NCI-H1436 (cell line): ENCODE results near the gene BCAS3.
"Not testable (repeated sequence)": the region's sequence is repeated elsewhere in the genome, so short reads cannot be mapped to it uniquely, and the experiment has no call there.

Source experiments
- DNase-seq: peaks from one replicate; lab custom pipeline; 2025; lab: John Stamatoyannopoulos, UW

The BCAS3 gene

DNA sequence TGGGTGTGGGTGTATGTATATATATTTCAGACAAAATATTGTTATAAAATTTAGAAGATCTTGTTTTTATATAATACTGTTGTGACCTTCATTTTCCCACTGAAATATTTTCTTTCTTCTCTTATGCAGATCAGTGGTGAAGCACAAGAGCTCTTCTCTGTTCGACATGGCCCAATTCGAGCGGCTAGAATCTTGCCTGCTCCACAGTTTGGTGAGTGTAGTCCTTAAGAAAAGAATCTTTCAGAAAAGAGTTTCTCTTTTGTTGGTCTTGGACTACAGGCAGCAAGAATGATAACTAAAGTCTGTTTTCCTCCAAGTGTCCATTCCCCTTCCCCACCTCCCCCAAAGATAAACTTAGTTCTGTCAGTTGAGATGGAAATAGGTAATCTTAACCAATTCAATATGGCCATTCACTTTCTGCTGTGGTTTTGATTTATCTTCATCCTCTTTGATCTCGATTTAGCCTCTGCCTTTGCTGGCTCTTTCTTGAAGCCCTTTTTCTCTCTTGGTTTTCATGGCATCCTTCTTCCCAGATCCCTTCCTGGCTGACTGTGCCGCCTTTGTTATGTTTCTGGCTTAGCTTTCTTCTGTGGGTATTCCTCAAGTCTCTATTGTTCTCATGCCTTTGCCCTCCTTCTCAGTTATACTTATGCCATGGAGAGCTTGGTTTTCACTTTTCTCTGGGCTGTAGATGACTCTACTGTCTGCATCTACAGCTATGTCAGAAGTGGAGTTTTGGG is 69.6 kb downstream of the BCAS3 start:
- DNase-seq = no peak

DNA sequence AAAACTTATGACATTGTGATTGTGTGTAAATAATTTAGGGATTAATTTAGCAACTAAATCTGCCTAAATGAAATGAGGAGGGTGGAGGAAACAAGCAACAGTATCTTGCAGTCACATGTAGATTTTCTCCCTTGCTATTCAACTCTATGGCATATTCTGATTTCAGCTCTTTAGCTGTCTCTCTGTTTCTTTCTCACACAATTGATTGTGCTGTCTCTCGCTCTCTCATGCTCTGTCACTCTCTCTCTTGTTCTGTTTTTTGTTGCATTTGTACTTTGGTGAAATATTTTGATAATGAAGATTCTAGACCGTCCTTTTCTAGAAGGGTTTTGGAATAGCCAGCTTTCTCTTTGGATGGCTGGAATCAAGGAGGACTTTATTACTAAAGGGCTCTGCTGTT is 70.6 kb downstream of the BCAS3 start:
- DNase-seq = no peak

GRCh38 chr17:60749050-60749449 is 71.4 kb downstream of the BCAS3 start:
- no peak for DNase-seq

- no peak for DNase-seq
Measured at GRCh38 chr17:60749708-60750107, 72.1 kb downstream of the BCAS3 start.

DNA sequence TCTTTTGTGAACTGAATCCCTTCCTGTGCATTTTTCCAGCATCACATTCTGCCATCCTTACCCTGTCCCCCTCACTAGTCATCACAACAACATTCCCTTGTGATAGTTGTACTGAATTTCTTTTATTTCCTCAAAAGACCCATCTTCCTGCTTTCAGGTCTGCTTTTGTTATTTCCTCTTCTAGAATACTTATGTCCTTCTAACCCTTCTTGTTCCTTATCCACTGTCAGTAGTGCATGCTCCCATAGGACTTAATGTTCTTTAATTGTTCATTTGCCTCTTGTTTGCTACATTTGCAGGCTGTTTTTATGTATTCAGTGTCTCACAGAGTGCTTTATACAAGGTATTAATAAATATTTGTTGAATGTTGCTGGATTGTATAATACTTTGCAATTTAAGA is 73.0 kb downstream of the BCAS3 start:
- DNase-seq = no peak

DNA sequence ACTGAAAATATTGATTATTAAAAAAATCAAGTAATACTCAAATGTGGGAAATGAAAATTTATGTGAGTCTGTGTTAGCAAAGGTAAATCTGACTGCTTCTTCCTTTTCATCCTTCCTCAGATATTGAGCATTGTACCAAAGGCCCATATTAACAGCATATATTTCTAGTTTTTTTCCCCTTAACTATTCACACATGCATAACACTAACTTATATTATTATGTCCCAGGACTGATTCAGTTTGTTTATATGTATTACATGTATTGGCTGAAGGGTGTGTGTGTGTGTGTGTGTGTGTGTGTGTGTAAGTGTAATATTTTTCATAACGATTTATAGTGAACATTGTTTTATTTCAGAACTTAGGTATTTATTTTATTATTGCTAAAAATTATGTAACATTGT is 74.2 kb downstream of the BCAS3 start:
- no peak for DNase-seq

DNA sequence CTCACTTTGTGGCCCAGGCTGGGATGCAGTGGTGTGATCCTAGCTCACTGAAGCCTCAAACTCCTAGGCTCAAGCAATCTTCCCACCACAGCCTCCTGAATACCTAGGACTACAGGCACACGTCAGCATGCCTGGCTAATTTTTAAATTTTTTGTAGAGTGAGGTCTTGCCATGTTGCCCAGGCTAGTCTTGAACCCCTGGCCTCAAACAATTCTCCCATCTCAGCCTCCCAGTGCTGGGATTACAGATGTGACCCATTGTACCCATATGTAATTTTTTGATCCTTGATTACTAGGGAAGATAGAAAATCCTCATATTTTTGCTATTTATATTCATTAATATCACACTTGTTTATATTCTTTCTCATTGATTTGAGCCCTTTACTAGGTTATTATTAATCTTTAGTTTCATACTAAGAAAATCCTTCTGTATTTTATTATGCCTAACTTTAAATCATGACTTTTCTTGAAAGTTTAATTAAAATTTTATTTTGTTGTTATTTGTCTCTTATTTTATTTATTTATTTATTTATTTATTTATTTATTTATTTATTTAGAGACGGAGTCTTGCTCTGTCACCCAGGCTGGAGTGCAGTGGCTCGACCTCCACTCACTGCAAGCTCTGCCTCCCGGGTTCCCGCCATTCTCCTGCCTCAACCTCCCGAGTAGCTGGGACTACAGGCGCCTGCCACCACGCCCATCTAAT is 75.4 kb downstream of the BCAS3 start:
- no peak for DNase-seq

GRCh38 chr17:60754057-60754604 is 76.5 kb downstream of the BCAS3 start:
- no peak for DNase-seq

DNA sequence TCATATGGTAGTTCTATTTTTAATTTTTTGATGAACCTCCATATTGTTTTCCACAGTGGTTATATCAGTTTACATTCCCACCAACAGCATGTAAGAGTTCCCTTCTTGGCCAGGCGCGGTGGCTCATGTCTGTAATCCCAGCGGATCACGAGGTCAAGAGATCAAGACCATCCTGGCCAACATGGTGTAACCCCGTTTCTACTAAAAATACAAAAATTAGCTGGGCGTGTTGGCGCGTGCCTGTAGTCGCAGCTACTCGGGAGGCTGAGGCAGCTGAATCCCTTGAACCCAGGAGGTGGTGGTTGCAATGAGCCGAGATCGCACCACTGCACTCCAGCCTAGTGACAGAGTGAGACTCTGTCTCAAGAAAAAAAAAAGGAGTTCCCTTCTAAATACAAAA is 79.1 kb downstream of the BCAS3 start:
- DNase-seq = not testable (repeated sequence)

DNA sequence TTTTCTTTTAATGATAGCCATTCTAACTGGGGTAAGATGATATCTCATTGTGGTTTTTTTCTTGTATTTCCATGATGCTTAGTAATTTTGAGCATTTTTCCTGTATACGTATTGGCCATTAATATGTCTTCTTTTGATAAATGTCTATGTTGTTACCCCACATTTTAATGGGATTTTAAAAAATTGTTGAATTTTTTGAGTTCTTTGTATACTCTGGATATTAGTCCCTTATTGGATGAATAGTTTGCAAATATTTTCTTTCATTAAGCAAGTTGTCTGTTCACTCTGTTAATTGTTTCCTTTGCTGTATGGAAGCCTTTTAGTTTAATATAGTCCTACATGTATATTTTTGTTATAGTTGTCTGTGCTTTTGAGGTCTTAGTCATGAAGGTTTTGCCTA is 79.8 kb downstream of the BCAS3 start:
- DNase-seq = no peak

DNA sequence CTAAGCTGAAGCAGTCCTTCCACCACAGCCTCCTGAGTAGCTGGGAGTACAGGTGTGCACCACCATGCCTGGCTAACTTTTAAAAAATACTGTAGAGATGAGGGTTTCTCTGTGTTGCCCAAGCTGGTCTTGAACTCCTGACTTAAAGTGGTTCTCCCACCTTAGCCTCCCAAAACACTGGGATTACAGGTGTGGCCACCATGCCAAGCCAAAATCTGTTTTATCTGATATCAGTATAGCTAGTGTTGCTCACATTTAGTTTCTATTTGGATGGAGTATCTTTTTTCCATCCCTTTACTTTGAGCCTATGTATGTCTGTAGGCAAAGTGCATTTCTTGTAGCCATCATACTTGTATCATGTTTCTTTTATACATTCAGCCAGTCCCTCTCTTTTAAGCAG is 82.1 kb downstream of the BCAS3 start:
- no peak for DNase-seq

GRCh38 chr17:60761301-60761700 is 83.7 kb downstream of the BCAS3 start:
- not testable (repeated sequence) for DNase-seq

DNA sequence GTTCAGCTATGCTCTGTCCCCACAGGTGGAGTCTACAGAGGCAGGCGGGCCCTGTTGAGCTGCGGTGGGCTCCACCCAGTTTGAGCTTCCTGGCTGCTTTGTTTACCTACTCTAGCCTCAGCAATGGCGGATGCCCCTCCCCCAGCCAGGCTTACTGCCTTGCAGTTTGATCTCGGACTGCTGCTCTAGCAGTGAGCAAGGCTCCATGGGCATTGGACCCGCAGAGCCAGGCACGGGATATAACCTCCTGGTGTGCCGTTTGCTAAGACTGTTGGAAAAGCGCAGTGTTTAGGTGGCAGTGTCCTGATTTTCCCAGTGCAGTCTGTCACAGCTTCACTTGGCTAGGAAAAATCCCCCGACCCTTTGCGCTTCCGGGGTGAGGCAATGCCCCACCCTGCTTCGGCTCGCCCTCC is 89.1 kb downstream of the BCAS3 start:
- DNase-seq = no peak

DNA sequence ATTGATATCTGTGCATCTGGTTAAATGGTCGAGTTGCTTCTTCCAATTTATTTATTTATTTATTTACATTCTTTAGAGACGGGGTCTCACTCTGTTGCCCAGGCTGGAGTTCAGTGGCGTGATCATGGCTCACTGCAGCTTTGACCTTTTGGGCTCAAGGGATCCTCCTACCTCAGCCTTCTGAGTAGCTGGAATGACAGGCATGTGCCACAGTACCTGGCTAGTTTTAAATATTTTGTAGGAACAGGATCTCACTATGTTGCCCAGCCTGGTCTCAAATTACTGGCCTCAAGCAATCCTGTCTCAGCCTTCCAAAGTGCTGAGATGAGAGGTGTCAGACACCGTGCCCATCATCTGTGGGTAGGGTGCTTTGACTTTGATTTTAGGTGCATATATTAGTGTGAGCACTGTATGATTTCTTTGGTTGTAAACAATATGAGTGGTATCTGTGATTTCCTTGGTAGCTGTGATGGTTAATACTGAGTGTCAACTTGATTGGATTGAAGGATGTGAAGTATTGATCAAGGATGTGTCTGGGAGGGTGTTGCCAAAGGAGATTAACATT is 90.2 kb downstream of the BCAS3 start:
- DNase-seq = no peak

GRCh38 chr17:60769327-60769726 is 91.7 kb downstream of the BCAS3 start:
- DNase-seq = no peak

DNA sequence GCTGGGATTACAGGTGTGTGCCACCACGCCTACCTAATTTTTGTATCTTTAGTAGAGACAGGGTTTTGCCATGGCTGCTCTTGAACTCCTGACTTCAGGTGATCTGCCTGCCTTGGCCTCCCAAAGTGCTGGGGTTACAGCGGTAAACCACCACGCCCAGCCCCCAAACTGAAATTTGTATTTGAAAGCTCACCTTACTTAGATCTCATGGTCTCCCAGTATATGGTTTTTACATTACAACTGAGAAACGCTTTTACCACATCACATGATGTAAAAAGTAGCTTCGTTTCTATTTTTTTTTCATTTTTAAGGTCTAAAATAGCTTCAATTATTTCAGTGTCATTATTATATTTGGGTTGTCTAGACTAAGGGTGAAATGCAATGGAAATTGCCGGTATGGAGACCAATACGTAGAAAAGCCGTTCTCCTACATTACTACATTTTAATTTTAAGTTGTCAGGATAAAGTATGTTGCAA is 93.3 kb downstream of the BCAS3 start:
- DNase-seq = no peak

DNA sequence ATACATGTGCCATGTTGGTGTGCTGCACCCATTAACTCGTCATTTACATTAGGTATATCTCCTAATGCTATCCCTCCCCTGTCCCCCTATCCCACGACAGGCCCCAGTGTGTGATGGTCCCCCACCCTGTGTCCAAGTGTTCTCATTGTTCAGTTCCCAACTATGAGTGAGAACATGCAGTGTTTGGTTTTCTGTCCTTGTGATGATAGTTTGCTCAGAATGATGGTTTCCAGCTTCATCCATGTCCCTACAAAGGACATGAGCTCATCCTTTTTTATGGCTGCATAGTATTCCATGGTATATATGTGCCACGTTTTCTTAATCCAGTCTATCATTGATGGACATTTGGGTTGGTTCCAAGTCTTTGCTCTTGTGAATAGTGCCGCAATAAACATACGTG is 94.0 kb downstream of the BCAS3 start:
- DNase-seq = not testable (repeated sequence)

- DNase-seq = no peak
Measured at GRCh38 chr17:60773552-60773951, 95.9 kb downstream of the BCAS3 start.

DNA sequence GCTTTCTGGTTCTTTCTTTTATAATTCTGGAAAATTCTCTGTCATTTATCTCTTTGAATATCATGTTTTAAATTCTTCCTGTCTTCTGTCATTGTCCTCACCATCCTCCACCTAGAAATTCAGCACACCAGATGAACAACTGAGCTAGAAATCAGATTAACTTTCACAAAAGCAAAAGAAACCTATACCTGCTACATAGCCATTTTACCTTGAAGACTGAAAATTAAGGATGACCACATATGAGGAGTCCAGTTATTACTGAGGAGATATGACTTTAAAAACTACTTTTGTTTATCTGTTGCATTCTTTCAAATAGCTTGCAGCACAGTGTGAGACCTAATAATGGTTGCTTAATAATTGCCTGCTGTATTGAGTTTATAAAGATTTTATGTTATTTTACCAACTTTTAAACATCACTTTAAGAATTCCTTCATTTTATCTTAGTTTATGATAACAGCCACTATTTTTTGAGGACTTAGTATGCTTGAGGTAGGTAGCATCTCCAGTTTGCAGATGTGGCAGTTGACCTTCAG is 104.3 kb downstream of the BCAS3 start:
- DNase-seq = no peak

GRCh38 chr17:60782742-60783141 is 105.1 kb downstream of the BCAS3 start:
- no peak for DNase-seq

DNA sequence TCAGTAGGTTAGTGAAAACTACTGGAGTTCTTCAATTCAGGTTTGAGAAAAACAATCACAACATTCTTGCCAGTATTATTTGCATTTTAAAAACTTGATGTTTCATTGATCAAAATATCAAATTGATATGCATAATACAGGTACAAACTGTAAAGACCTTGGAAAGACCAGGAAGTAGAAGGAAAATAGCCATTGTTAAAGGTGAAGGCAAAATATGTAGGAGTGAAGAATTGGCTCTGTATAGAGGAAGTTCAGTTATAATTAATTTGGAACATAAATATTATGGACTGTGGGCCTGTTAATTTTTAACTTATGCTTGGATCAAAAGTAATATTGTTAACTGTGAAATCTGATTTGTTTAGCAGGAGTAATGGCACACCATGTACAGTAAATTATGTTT is 112.6 kb downstream of the BCAS3 start:
- DNase-seq = no peak

GRCh38 chr17:60792250-60792898 is 114.7 kb downstream of the BCAS3 start:
- DNase-seq = no peak
